ENCODE measurements around the gene ADCY2.

ADCY2 gene

DNA sequence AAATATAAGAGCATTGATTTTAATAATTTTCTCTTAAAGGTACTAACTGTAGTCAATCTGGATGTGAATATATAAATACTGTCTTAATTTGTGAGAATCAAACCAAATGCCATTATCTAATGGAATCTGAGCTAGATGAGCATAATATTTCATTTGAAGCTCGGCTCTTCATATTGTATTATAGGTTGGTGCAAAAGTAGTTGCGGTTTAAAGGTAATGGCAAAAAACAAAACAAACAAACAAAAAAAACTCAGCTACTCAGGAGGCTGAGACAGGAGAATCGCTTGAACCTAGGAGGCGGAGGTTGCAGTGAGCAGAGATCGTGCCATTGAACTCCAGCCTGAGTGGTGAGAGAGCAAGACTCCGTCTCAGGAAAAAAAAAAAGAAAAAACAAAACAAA is 358.6 kb downstream of the ADCY2 start:
- no peak for DNase-seq

DNA sequence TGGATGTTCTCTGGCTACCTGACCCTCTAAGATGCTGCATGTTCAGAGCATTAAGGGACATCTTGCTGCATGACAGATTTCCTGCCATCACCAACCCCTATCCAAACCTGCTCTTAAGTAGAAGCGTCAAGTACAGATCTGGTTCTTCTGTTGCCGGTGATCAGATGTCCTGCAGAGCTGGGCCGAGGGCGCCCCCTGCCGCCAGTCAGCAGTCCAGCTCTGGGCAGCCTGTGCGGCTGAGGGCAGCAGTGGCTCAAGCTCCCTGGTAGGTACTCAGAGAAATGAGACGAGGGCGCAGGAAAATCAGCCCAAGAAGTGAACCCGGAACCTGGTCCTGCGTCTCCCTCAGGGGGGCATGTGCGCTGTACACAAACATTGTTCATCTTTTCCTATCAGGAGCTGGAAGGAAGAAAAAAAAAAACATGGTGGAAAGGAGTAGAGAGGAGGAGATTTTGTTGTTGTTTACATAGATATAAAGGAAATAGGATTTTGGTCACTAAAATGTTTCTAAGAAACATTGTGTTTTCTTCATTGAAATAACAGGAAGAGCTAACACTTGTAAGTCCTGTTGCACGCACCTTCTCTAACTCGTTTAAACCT is 359.2 kb downstream of the ADCY2 start:
- peak; percentile 43 for DNase-seq

DNA sequence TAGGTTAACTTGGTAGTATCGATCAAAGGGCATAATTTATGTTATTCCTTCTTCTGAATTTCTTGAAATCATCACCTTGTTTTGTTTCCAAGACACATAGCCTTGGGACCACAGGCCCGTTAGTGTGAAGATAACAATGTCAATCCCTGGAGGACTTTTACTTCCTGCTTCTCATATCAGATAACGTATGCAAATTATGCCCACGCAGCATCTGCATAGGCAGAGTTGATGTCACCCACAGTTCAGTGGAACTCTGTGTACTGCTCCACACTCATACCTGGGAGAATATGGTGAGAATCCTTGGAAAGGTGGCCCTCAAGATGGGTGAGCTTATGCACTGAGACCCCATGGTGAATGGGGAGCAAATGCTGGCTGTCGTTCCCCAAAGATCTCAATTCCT is 360.0 kb downstream of the ADCY2 start:
- DNase-seq: no peak

DNA sequence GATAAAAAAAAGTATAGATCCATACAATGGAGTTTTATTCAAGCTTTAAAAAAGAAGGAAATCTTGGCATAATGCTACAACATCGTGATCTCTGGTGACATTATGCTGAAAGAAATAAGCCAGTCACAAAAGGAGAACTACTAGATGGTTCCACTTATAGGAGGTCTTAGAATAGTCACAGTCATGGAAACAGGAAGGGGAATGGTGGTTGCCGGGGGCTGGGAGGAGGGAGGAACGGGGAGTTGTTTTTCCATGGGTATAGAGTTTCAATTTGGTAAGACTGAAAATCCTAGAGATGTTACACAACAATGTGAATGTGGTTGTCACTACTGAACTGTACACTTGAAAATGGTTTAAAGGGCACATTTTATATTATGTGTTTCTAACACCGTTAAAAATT is 360.5 kb downstream of the ADCY2 start:
- DNase-seq: no peak

DNA sequence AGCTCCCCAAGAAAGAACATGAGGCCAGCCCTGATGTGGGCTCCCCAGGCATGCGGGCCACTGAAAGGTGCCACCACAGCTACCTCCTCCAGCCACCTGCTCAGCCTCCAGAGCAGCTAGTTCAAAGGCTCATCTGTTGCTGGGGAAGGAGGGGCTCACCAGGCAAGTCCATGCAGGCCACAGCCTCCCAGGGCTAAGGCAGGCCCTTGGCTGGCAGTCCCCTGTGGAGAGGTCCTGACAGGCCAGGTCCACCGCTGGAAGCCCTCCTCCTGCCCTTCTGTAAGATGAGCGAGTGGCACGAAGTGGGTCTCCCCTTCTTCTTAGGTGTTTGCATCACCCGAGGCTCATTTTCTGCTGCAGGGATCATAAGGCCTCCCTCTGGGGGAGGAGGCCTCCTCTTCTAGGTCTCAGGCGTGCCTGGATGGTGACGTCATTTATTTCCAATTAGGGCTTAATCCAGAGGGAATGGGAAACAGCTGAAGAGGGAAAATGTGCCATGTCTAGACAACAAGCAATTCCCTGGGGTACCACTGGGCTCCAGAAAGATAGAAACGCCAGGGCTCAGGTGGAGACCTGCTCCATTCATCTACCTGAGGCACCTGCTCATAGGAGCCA is 363.4 kb downstream of the ADCY2 start:
- peak; percentile 54 for DNase-seq

DNA sequence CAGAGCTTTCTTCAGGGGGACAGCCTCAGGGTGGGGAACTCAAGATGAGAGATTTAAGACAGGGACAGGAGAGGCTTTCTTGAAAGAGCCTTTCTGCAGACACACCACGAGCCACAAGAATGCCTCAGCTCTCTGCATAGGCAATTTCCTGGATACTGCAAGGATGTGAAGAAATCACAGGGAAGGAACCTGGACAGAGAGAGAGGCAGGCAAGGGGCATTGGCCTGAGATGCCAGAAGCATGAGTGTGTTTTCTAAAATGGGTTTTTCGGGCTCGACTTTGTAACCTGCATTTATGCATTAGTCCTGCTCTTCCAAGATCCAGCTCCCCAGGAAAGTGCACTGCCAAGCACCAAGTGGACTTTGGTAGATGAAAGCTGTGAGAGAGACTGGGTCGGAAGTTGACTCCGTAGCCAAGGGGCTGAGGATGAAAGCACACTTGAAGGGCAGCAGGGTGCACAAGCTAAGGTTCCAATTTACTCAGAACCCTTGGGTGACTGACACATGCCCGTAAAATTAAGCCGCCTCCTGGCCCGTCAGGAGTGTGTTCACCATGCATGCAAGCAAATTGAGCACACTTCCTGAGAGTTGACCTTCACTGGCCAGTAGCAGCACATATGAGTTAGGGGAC is 364.1 kb downstream of the ADCY2 start:
- no peak for DNase-seq

GRCh38 chr5:7762267-7762666 is 366.3 kb downstream of the ADCY2 start:
- peak; percentile 20 for DNase-seq

GRCh38 chr5:7763621-7764072 is 367.7 kb downstream of the ADCY2 start:
- peak; percentile 2 for DNase-seq

DNA sequence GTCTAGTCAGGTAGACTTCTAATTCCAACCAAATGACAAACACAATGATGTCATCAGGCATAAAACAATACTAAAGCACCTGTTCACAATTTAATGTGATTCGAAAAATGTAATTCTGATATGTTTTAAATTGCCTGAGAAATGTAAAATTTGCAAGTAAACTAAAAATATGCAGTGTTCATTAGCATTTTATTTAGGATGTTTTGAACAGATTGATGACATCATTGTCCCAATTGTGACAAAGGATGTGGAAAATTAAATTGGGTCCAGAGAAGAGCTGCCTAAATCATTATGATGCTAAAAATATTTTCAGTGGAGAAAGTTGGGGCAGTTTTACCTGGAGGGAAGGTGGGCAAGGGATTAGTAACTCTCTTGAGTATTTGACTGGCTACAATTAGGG is 368.5 kb downstream of the ADCY2 start:
- DNase-seq: no peak

- no peak for DNase-seq
These were observed 374.5 kb downstream of the ADCY2 start for GRCh38 chr5:7770436-7770835.

DNA sequence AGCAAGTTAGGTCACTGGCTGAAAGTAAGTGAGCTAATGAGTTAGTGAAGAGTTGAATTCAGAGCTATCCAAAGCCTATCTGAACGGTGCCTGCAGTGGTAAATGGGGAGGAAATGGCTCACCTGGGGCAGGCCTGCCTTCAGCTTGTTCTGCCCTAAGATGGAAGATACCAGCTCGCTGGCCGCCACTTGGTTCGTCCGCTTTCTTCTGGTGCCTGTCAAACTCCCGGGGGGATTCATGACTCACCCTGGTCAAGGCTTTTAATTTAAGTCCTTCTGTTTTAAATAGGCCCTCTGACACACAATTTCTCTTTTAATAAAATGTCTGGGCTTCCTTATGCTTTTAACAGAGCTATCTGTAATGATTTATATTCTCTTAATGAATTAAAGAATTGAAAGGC is 376.2 kb downstream of the ADCY2 start:
- DNase-seq: no peak

DNA sequence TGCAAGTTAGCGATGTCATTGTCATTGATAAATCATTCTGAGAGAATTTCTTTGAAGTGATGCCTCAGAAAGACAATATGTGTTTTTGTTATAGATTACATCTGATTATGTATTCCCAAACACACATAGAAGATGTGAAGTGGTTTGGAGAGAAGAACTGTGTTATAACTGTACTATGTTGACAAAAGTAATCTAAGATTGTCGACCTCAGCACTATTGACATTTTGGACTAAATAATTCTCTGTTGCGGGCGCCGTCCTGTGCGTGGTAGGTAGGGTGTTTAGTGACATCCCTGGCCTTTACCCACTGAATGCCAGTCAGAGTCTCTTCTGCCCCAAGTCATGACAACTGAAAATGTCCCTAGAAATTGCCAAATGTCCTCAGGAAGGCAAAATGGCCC is 377.2 kb downstream of the ADCY2 start:
- no peak for DNase-seq

- no peak for DNase-seq
These were observed 380.5 kb downstream of the ADCY2 start for GRCh38 chr5:7776442-7776841.

GRCh38 chr5:7779019-7780005 is 383.4 kb downstream of the ADCY2 start:
- DNase-seq: no peak

DNA sequence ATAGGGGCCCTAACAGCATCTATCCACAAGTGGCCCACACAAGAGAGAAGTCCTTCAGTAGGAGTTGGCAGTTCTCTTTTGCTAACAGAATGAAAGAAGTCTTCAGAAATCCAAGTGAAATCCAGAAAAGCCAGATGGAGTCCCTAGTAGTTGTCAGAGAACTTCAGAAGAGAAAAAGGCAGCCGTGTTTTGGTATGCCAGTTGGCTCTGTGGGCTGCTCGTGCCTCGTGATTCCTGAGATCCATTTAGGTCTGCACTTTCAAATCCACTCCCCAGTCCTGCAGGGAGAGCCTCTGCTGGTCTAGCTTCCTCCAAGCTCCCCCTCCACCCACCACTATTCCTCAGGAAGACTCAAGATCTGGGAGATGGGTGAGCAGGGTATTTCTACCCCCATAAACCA is 386.0 kb downstream of the ADCY2 start:
- no peak for DNase-seq

GRCh38 chr5:7784683-7785380 is 388.9 kb downstream of the ADCY2 start:
- DNase-seq: no peak

DNA sequence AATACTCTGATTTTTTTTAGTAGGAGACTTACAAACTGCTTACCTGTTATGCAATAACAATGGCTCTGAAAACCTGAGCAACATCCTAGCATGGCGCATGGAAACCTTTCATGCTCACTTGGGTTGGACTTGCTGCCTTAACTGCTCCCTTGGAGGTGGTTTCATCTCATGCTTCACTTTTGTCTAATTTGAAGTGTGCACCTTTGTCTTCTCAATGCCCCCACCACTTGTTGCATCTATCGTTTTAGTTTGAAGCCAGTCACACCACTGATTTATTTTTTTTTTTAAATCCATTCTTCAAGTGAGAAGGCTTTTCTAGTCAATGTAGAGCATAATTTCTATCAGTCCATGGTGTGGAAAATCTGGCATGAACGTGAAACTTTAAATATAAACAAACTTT is 391.8 kb downstream of the ADCY2 start:
- no peak for DNase-seq

- no peak for DNase-seq
These were observed 393.6 kb downstream of the ADCY2 start for GRCh38 chr5:7789567-7789966.

DNA sequence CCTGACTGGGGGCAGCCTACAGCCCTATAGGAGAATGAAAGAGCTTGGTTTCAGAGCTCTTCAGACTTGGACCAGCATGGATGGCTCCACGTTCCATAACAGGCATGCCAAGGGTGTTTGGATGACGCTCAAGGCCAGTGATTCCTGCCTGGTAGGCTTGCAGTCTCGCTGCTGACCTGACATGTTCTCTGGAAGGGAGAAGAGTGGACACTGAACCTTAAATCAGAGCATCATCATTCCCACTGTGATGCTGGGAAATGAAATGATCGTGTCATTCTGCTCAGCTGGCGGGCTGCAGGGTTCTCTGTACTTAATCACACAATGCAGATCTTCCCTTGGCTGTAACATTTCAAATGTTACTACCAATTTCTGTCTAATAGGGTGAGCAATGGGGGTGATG is 398.0 kb downstream of the ADCY2 start:
- DNase-seq: no peak

DNA sequence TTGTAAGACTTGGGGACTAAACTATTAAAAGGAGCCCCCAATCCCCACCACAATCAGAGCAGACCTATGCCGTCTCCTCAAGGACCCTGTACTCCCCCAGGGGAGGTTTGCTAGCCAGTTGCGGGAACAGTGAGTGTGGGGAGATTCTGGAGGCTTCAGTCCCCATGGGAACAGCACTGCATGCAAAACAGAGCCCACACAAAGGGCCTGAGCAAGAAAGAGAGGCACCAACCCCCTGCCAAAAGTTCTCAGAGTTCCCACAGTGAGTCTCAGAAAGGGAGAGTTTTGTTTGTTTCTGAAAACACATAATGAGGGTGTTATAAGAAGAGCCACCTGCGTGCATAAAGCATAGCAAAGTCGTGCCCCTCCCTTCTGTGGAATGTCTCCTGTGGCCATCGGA is 398.4 kb downstream of the ADCY2 start:
- DNase-seq: no peak

- no peak for DNase-seq
These were observed 398.9 kb downstream of the ADCY2 start for GRCh38 chr5:7794823-7795222.

- no peak for DNase-seq
These were observed 399.4 kb downstream of the ADCY2 start for GRCh38 chr5:7795306-7795705.

Data from NCI-H69 (cell line).